GM19351 (cell line): Measurements from ENCODE around the gene SLC23A2.
"Not testable (repeated sequence)": the region's sequence is repeated elsewhere in the genome, so short reads cannot be mapped to it uniquely, and the experiment has no call there.

Source experiments
- ATAC-seq: cut with Tn5 transposase; IDR thresholded peaks from one replicate; pipeline ENCODE4 v1.9.1; 2021; ENCODE audit warnings: mild to moderate bottlenecking, moderate library complexity; ENCODE audit not compliant: unreplicated experiment

Gene SLC23A2

GRCh38 chr20:5013682-5014447 lies 12.6 kb upstream of the SLC23A2 start:
- ATAC-seq: no peak

GRCh38 chr20:5008759-5009158 lies 7.4 kb upstream of the SLC23A2 start:
- ATAC-seq: no peak

- ATAC-seq: no peak
Observed at GRCh38 chr20:5005326-5005725, 4.0 kb upstream of the SLC23A2 start.

GRCh38 chr20:5004825-5005224 lies 3.5 kb upstream of the SLC23A2 start:
- ATAC-seq: not testable (repeated sequence)

GRCh38 chr20:5003626-5004025 lies 2.3 kb upstream of the SLC23A2 start:
- no peak for ATAC-seq

- ATAC-seq: no peak
Observed at GRCh38 chr20:5002077-5002413, 735 bp upstream of the SLC23A2 start.

- peak; percentile 28 for ATAC-seq
Observed at GRCh38 chr20:5000263-5001173, 792 bp downstream of the SLC23A2 start.

GRCh38 chr20:4999788-5000187 lies 1.5 kb downstream of the SLC23A2 start:
- ATAC-seq: no peak

- peak; percentile 48 for ATAC-seq
Observed at GRCh38 chr20:4998160-4998651, 3.1 kb downstream of the SLC23A2 start.

GRCh38 chr20:4997222-4997621 lies 4.1 kb downstream of the SLC23A2 start:
- no peak for ATAC-seq

GRCh38 chr20:4989570-4989969 lies 11.7 kb downstream of the SLC23A2 start:
- peak; percentile 53 for ATAC-seq

GRCh38 chr20:4987130-4987529 lies 14.2 kb downstream of the SLC23A2 start:
- ATAC-seq: no peak

- peak; percentile 57 for ATAC-seq
Observed at GRCh38 chr20:4985658-4986057, 15.7 kb downstream of the SLC23A2 start.

GRCh38 chr20:4982281-4982680 lies 19.0 kb downstream of the SLC23A2 start:
- ATAC-seq: no peak

- ATAC-seq: no peak
Observed at GRCh38 chr20:4979841-4980410, 21.4 kb downstream of the SLC23A2 start.

- no peak for ATAC-seq
Observed at GRCh38 chr20:4978050-4978918, 23.0 kb downstream of the SLC23A2 start.

GRCh38 chr20:4976014-4976413 lies 25.3 kb downstream of the SLC23A2 start:
- ATAC-seq: not testable (repeated sequence)

- peak; percentile 89 for ATAC-seq
Observed at GRCh38 chr20:4973330-4974097, 27.8 kb downstream of the SLC23A2 start.

- ATAC-seq: no peak
Observed at GRCh38 chr20:4972506-4973251, 28.6 kb downstream of the SLC23A2 start.
